ENCODE results near the gene BACH2. TPM values are rescaled to one million over a fixed set of nuclear protein-coding genes. Genes with fewer than 3 reads are reported as not detected.

BACH2 gene
- total and polyA plus RNA-seq, 7 donors, result under 0.01 to 5.6 (median 1.4) TPM

GRCh38 chr6:90277302-90278011, 19.2 kb downstream of the BACH2 start:
- TF ChIP-seq POLR2AphosphoS5 (IDR thresholded peaks at IDR 0.05) (no peak), EP300 (IDR thresholded peaks at IDR 0.05) (no peak), CTCF (IDR thresholded peaks at IDR 0.05) (no peak), POLR2A (IDR thresholded peaks at IDR 0.05) (no peak)
- Histone ChIP-seq H3K9me3 (no peaks in the 10 kb centered on the region), H3K27me3 (no peaks in the 10 kb centered on the region), H3K4me3 (no peak overlapping the region), H3K36me3 (no peaks in the 10 kb centered on the region), H3K27ac (no peak overlapping the region), H3K4me1 (peaks cover 0 to 7% (median 0%) of the 10 kb centered on the region in 4 donors)
- 84 to 89% methylated on average over 6 of the region's 6 CpGs for WGBS, 2 donors
- no peak for DNase-seq
- intact Hi-C loops (cut with DNase I), result no loop called here

GRCh38 chr6:90274451-90275030, 22.1 kb downstream of the BACH2 start:
- Histone ChIP-seq H3K4me1 (peaks cover 0 to 7% (median 0%) of the 10 kb centered on the region in 4 donors), H3K27ac (no peak overlapping the region), H3K4me3 (no peak overlapping the region), H3K9me3 (no peaks in the 10 kb centered on the region), H3K27me3 (no peaks in the 10 kb centered on the region), H3K36me3 (no peaks in the 10 kb centered on the region)
- WGBS, 2 donors, result 49 to 50% methylated on average over 9 of the region's 9 CpGs
- TF ChIP-seq POLR2AphosphoS5 (IDR thresholded peaks at IDR 0.05) (no peak), EP300 (IDR thresholded peaks at IDR 0.05) (no peak), CTCF (IDR thresholded peaks at IDR 0.05) (no peak), POLR2A (IDR thresholded peaks at IDR 0.05) (no peak)
- no peak for DNase-seq
- intact Hi-C loops (cut with DNase I), result no loop called here

GRCh38 chr6:90273863-90274262, 22.8 kb downstream of the BACH2 start:
- no peak for TF ChIP-seq POLR2A (IDR thresholded peaks at IDR 0.05)
- no peak for TF ChIP-seq CTCF (IDR thresholded peaks at IDR 0.05)
- TF ChIP-seq EP300 (IDR thresholded peaks at IDR 0.05), result no peak
- no peak for TF ChIP-seq POLR2AphosphoS5 (IDR thresholded peaks at IDR 0.05)
- no peaks in the 10 kb centered on the region for H3K9me3 ChIP-seq
- intact Hi-C loops (cut with DNase I), result no loop called here
- H3K4me1 ChIP-seq, result peaks cover 0 to 7% (median 0%) of the 10 kb centered on the region in 4 donors
- DNase-seq, result no peak
- H3K27me3 ChIP-seq, result no peaks in the 10 kb centered on the region
- no peak overlapping the region for H3K27ac ChIP-seq
- WGBS, 2 donors, result 26 to 52% methylated on average over 5 of the region's 5 CpGs
- no peak overlapping the region for H3K4me3 ChIP-seq
- H3K36me3 ChIP-seq, result no peaks in the 10 kb centered on the region

DNA sequence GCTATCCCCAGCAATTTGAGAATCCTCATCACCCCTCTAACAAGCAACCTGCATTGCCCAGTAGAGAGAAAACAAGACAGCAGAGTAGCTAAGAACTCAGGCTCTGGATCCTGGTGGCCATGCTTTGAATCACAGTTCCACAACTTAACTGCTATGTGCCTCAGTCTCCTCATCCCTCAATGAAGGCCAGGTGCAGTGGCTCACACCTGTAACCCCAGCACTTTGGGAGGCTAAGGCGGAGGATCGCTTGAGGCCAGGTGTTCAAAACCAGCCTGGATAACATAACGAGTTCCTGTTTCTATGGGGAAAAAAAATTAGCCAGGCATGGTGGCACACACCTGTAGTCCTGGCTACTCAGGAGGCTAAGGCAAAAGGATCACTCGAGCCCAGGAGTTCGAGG, 23.7 kb downstream of the BACH2 start:
- 83 to 93% methylated on average over 5 of the region's 5 CpGs for WGBS, 2 donors
- Histone ChIP-seq H3K36me3 (no peaks in the 10 kb centered on the region), H3K27me3 (no peaks in the 10 kb centered on the region), H3K9me3 (no peaks in the 10 kb centered on the region), H3K27ac (no peak overlapping the region), H3K4me1 (peaks cover 0 to 7% (median 0%) of the 10 kb centered on the region in 4 donors), H3K4me3 (no peak overlapping the region)
- no peak for DNase-seq
- intact Hi-C loops (cut with DNase I), result no loop called here
- no peak for TF ChIP-seq POLR2AphosphoS5 (IDR thresholded peaks at IDR 0.05)
- TF ChIP-seq POLR2A (IDR thresholded peaks at IDR 0.05), result no peak
- TF ChIP-seq EP300 (IDR thresholded peaks at IDR 0.05), result no peak
- no peak for TF ChIP-seq CTCF (IDR thresholded peaks at IDR 0.05)
